HCT116 (cell line): ENCODE results near the gene TIGAR. TPM values are rescaled to one million over a fixed set of nuclear protein-coding genes. Genes with fewer than 3 reads are reported as not detected.

Experiments used
- ATAC-seq: fragments of 200-7000 bp; cut with Tn5 transposase; 2 replicates; pipeline ENCODE4 v1.9.1; 2020; ENCODE audit warnings: mild to moderate bottlenecking, moderate library complexity
- BruUV-seq: library from RNA; stranded (reverse); fragments of 400-500 nt; replicated peaks from 2 replicates; lab custom pipeline; 2021; lab: Mats Ljungman, UMichigan
- CTCF ChIA-PET: fragments of 300-600 bp; sonication (Branson Sonifier 250); formaldehyde crosslinking; loops from one replicate; lab custom pipeline; 2021; ENCODE audit warnings: antibody characterized with exemption; lab: Charles Lee
- POLR2A ChIA-PET: fragments of 300-600, 350-600 bp; sonication (Branson Sonifier 250); formaldehyde crosslinking; loops from one replicate; lab custom pipeline; 2021; ENCODE audit warnings: antibody characterized with exemption; lab: Charles Lee
- RAD21 ChIA-PET, 2 experiments: fragments of 300-600 bp; sonication (Branson Sonifier 250); formaldehyde crosslinking; loops; one replicate each; lab custom pipeline; 2023; ENCODE audit warnings: low total read pairs in 2 of 2; ENCODE audit not compliant: uncharacterized antibody in 2 of 2, unreplicated experiment in 2 of 2, low non-redundant PET in 1 of 2; lab: Charles Lee
- DNase-seq: peaks from one replicate; pipeline ENCODE4 v3.0.0-alpha.2; 2010; ENCODE audit warnings: low read depth, low spot score
- H2AFZ ChIP-seq: fragments of 200-600 bp; shearing (Covaris generic), sonication (generic); 2 replicates; pipeline ENCODE4 v1.6.1; 2017; ENCODE audit warnings: low read depth, mixed run types, mixed read lengths, antibody characterized with exemption, low read length; ENCODE audit not compliant: poor library complexity, severe bottlenecking
- H3K27ac ChIP-seq: 2 replicates; pipeline ENCODE4 v1.5.1; 2012; ENCODE audit warnings: low read depth, low read length
- H3K27me3 ChIP-seq: fragments of 200-600 bp; sonication (generic); 2 replicates; pipeline ENCODE4 v1.6.1; 2016; ENCODE audit warnings: mixed run types, low read length, mixed read lengths; ENCODE audit not compliant: insufficient read depth
- H3K36me3 ChIP-seq, 2 experiments: fragments of 200-500 bp in 1 of 2; fragments of 200-600 bp in 1 of 2; sonication (Bioruptor generic) in 1 of 2; sonication (generic) in 1 of 2; 2 replicates each; pipeline versions ENCODE4 v1.5.1 to v1.6.1; 2014 to 2016; ENCODE audit warnings: low read length in 2 of 2, inconsistent platforms in 1 of 2, mixed read lengths in 1 of 2, mixed run types in 1 of 2; ENCODE audit not compliant: insufficient read depth in 2 of 2, control insufficient read depth in 1 of 2
- H3K4me1 ChIP-seq, 2 experiments: fragments of 200-600 bp in 1 of 2; sonication (generic) in 1 of 2; 2 replicates each; pipeline versions ENCODE4 v1.5.1 to v1.6.1; 2012 to 2017; ENCODE audit warnings: low read length in 2 of 2, inconsistent platforms in 1 of 2, mild to moderate bottlenecking in 1 of 2, mixed read lengths in 1 of 2, mixed run types in 1 of 2, moderate library complexity in 1 of 2; ENCODE audit not compliant: insufficient read depth in 2 of 2, control insufficient read depth in 1 of 2
- H3K4me2 ChIP-seq: fragments of 200-600 bp; sonication (generic); 2 replicates; pipeline ENCODE4 v1.6.1; 2017; ENCODE audit warnings: mixed run types, low read length, mixed read lengths
- H3K4me3 ChIP-seq, 2 experiments: fragments of 200-600 bp in 1 of 2; sonication (generic) in 1 of 2; replicated peaks in 1 of 2; 2 replicates each; pipeline ENCODE4 v1.5.1; 2011 to 2016; ENCODE audit warnings: low read length in 2 of 2, control low read depth in 1 of 2, low read depth in 1 of 2, mild to moderate bottlenecking in 1 of 2, mixed read lengths in 1 of 2, mixed run types in 1 of 2
- H3K79me2 ChIP-seq: fragments of 200-600 bp; sonication (generic); 2 replicates; pipeline ENCODE4 v1.6.1; 2017; ENCODE audit warnings: mild to moderate bottlenecking, mixed run types, low read length, moderate library complexity, mixed read lengths; ENCODE audit not compliant: insufficient read depth
- H3K9ac ChIP-seq: fragments of 200-600 bp; sonication (generic); 2 replicates; pipeline ENCODE4 v1.6.1; 2016; ENCODE audit warnings: low read length, mixed read lengths
- H3K9me2 ChIP-seq: fragments of 200-600 bp; sonication (generic), shearing (Covaris generic); 2 replicates; pipeline ENCODE4 v1.6.1; 2017; ENCODE audit warnings: mixed run types, mild to moderate bottlenecking, moderate library complexity; ENCODE audit not compliant: insufficient read depth
- H3K9me3 ChIP-seq, 2 experiments: fragments of 200-500 bp in 1 of 2; fragments of 200-600 bp in 1 of 2; sonication (Bioruptor generic) in 1 of 2; sonication (generic) in 1 of 2; 2 replicates each; pipeline ENCODE4 v1.6.1; 2014 to 2017; ENCODE audit warnings: low read length in 2 of 2, mixed read lengths in 2 of 2, inconsistent platforms in 1 of 2, low read depth in 1 of 2, mild to moderate bottlenecking in 1 of 2, mixed run types in 1 of 2, moderate library complexity in 1 of 2; ENCODE audit not compliant: control insufficient read depth in 1 of 2, insufficient read depth in 1 of 2
- H4K20me1 ChIP-seq: fragments of 200-600 bp; sonication (generic), shearing (Covaris generic); 2 replicates; pipeline ENCODE4 v1.6.1; 2017; ENCODE audit warnings: mixed run types, mild to moderate bottlenecking, moderate library complexity; ENCODE audit not compliant: insufficient read depth
- CBX3 ChIP-seq: IDR thresholded peaks from 2 replicates; pipeline ENCODE4 v1.6.1; 2012; ENCODE audit warnings: low read depth
- CEBPB ChIP-seq: IDR thresholded peaks from 2 replicates; pipeline ENCODE4 v1.6.1; 2012; ENCODE audit warnings: low read depth
- EGR1 ChIP-seq: IDR thresholded peaks from 2 replicates; pipeline ENCODE4 v1.6.1; 2012; ENCODE audit warnings: low read depth
- EZH2 ChIP-seq: fragments of 200-600 bp; sonication (generic); IDR thresholded peaks from 2 replicates; pipeline ENCODE4 v1.6.1; 2017; ENCODE audit warnings: antibody characterized with exemption, mixed run types
- FOSL1 ChIP-seq: IDR thresholded peaks from 2 replicates; pipeline ENCODE4 v1.6.1; 2012; ENCODE audit warnings: low read depth
- JUND ChIP-seq: IDR thresholded peaks from 2 replicates; pipeline ENCODE4 v1.6.1; 2012
- POLR2A ChIP-seq: IDR thresholded peaks from 2 replicates; pipeline ENCODE4 v1.7.0; 2011; ENCODE audit warnings: borderline replicate concordance; ENCODE audit not compliant: insufficient read depth, insufficient read length; ENCODE audit errors: extremely low read depth
- SRF ChIP-seq: IDR thresholded peaks from 2 replicates; pipeline ENCODE4 v1.6.1; 2012; ENCODE audit warnings: low read depth
- TCF7L2 ChIP-seq: IDR thresholded peaks from 2 replicates; pipeline ENCODE4 v1.7.0; 2011; ENCODE audit warnings: borderline replicate concordance, inconsistent platforms; ENCODE audit not compliant: insufficient read depth, insufficient read length; ENCODE audit errors: extremely low read depth
- YY1 ChIP-seq: IDR thresholded peaks from 2 replicates; pipeline ENCODE4 v1.6.1; 2011; ENCODE audit warnings: low read length, low read depth, moderate library complexity, mild to moderate bottlenecking; ENCODE audit not compliant: insufficient replicate concordance; ENCODE audit errors: extremely low read depth
- ZFX ChIP-seq: fragments of 450-650 bp; IDR thresholded peaks from 2 replicates; pipeline ENCODE4 v1.6.1; 2017
- ZNF274 ChIP-seq: fragments of 200-500 bp; sonication (Bioruptor generic); IDR thresholded peaks from 2 replicates; pipeline ENCODE4 v1.6.1; 2014; ENCODE audit warnings: mild to moderate bottlenecking, low read depth, low read length, inconsistent platforms
- intact Hi-C: fragments of 100-400 bp; cut with micrococcal nuclease; formaldehyde crosslinking; loops from 2 replicates; pipeline ENCODE4 v1.10.0; 2022
- total RNA-seq: library from RNA; stranded (reverse); gene quantifications from one replicate; pipeline ENCODE4 v1.2.1, GENCODE V29; 2021; ENCODE audit not compliant: unreplicated experiment
- TF ChIP-seq, protein P1 (sequence below): IDR thresholded peaks from 2 replicates; pipeline ENCODE4 v1.6.1; 2011; ENCODE audit warnings: mild to moderate bottlenecking, low read length, moderate library complexity; ENCODE audit not compliant: insufficient replicate concordance; ENCODE audit errors: extremely low read depth
- TF ChIP-seq, protein P2 (sequence below), 3 experiments: fragments of 200-600 bp in 1 of 3; sonication (generic) in 1 of 3; IDR thresholded peaks in 2 of 3; conservative IDR thresholded peaks in 1 of 3; 2 replicates each; pipeline ENCODE4 v1.5.1; 2012 to 2017; ENCODE audit warnings: low read depth in 2 of 3, low read length in 2 of 3, antibody characterized with exemption in 1 of 3, borderline replicate concordance in 1 of 3, control low read depth in 1 of 3, mild to moderate bottlenecking in 1 of 3, mixed read lengths in 1 of 3, mixed run types in 1 of 3, moderate library complexity in 1 of 3; ENCODE audit not compliant: insufficient read depth in 1 of 3

Gene TIGAR
- total RNA-seq, 1 experiment from 2014 or later, result 13.7 TPM

DNA sequence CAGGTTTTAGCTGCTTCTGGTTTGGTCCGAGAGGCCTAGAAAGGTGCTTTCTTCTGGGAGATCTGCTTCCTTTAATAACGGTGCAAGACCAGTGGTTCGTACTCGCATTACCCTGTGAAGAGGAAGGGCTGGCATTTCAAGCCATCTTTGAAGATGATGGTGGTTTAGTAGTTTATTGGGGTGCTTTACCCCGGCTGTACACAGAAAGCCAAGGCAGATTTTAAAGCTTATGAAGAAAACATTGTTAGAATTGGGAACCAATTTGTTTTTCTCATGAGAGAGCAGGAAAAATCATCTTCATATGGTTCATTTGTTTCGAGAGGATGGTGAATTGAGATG, 43.8 kb upstream of the TIGAR start:
- no peak overlapping the region for H3K9ac ChIP-seq
- intact Hi-C loops, result loop anchor here (1.0 to 10.0 kb wide), 6 partner anchors 170 to 976 kb away; no protein-coding TSS in a partner anchor
- RAD21 ChIA-PET, result interaction anchor here (1.0 to 1.6 kb wide), 7 partner anchors 20 to 393 kb away, joined by 4 to 6 read pairs (median 4); no protein-coding TSS in a partner anchor
- TF ChIP-seq EGR1, result no peak
- no peak for TF ChIP-seq ZFX
- TF ChIP-seq CBX3, result no peak
- TF ChIP-seq TCF7L2, result no peak
- TF ChIP-seq YY1, result no peak
- TF ChIP-seq, protein P1, sequence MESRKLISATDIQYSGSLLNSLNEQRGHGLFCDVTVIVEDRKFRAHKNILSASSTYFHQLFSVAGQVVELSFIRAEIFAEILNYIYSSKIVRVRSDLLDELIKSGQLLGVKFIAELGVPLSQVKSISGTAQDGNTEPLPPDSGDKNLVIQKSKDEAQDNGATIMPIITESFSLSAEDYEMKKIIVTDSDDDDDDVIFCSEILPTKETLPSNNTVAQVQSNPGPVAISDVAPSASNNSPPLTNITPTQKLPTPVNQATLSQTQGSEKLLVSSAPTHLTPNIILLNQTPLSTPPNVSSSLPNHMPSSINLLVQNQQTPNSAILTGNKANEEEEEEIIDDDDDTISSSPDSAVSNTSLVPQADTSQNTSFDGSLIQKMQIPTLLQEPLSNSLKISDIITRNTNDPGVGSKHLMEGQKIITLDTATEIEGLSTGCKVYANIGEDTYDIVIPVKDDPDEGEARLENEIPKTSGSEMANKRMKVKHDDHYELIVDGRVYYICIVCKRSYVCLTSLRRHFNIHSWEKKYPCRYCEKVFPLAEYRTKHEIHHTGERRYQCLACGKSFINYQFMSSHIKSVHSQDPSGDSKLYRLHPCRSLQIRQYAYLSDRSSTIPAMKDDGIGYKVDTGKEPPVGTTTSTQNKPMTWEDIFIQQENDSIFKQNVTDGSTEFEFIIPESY, result no peak
- TF ChIP-seq, protein P2, sequence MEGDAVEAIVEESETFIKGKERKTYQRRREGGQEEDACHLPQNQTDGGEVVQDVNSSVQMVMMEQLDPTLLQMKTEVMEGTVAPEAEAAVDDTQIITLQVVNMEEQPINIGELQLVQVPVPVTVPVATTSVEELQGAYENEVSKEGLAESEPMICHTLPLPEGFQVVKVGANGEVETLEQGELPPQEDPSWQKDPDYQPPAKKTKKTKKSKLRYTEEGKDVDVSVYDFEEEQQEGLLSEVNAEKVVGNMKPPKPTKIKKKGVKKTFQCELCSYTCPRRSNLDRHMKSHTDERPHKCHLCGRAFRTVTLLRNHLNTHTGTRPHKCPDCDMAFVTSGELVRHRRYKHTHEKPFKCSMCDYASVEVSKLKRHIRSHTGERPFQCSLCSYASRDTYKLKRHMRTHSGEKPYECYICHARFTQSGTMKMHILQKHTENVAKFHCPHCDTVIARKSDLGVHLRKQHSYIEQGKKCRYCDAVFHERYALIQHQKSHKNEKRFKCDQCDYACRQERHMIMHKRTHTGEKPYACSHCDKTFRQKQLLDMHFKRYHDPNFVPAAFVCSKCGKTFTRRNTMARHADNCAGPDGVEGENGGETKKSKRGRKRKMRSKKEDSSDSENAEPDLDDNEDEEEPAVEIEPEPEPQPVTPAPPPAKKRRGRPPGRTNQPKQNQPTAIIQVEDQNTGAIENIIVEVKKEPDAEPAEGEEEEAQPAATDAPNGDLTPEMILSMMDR (IDR thresholded peaks at IDR 0.05 in 2 of 3, conservative IDR thresholded peaks at IDR 0.05 in 1 of 3; ENCODE audit: borderline replicate concordance in 1 of 3, insufficient read depth in 1 of 3, low read depth in 2 of 3, low read length in 2 of 3), result no peak
- no peak for TF ChIP-seq CEBPB
- TF ChIP-seq POLR2A, result no peak
- TF ChIP-seq ZNF274, result no peak
- TF ChIP-seq EZH2, result no peak
- no peak for TF ChIP-seq JUND
- TF ChIP-seq FOSL1, result no peak
- no peak for TF ChIP-seq SRF
- H3K27me3 ChIP-seq, result peaks cover 23% of the 10 kb centered on the region
- H3K9me3 ChIP-seq, result no peaks in the 10 kb centered on the region
- H2AFZ ChIP-seq, result no peak overlapping the region
- peak; percentile 23; the same call in 1 of the 2 replicates for ATAC-seq
- BruUV-seq, result no TSS peak
- H3K79me2 ChIP-seq, result no peaks in the 10 kb centered on the region
- H3K36me3 ChIP-seq, result no peaks in the 10 kb centered on the region
- H3K4me3 ChIP-seq, result no peak overlapping the region
- H3K4me1 ChIP-seq, result peaks cover 5 to 11% of the 10 kb centered on the region in 2 experiments; a peak in 3 of 4 replicates
- peak overlapping the region; percentile 2; the same call in 1 of the 2 replicates for H3K4me2 ChIP-seq
- H4K20me1 ChIP-seq, result no peaks in the 10 kb centered on the region
- H3K9me2 ChIP-seq, result no peaks in the 10 kb centered on the region
- CTCF ChIA-PET, result interaction anchor here (0.7 to 4.5 kb wide), 24 partner anchors 9 to 977 kb away, joined by 3 to 91 read pairs (median 7); partner anchors contain the start of gene PARP11
- no peak overlapping the region for H3K27ac ChIP-seq
- DNase-seq, result no peak
- POLR2A ChIA-PET, result interaction anchor here (1.0 to 1.5 kb wide), 2 partner anchors 9 to 392 kb away, joined by 4 to 5 read pairs; no protein-coding TSS in a partner anchor
